RCC 7860 (cell line): ENCODE data around the gene DNAJC3.
"Not testable (repeated sequence)": the region's sequence is repeated elsewhere in the genome, so short reads cannot be mapped to it uniquely, and the experiment has no call there.

Source experiments
- DNase-seq: peaks from one replicate; pipeline ENCODE4 v3.0.0-alpha.2; 2015; ENCODE audit warnings: low spot score
- FAIRE-seq: peaks from 2 replicates; lab custom pipeline; 2012; peaks lifted over from hg19 to GRCh38; lab: Jason Lieb, UNC

Gene DNAJC3

GRCh38 chr13:95676762-95677563 is at the start of gene DNAJC3:
DNAJC3 (plus strand) TSS chr13:95677139; CDS start chr13:95677256, 117 bp downstream.
- peak; percentile 67 for FAIRE-seq
- peak; percentile 90 for DNase-seq

GRCh38 chr13:95627590-95627989 is 49.3 kb upstream of the DNAJC3 start:
- FAIRE-seq, result no peak
- DNase-seq, result no peak

GRCh38 chr13:95628488-95628887 is 48.5 kb upstream of the DNAJC3 start:
- FAIRE-seq, result no peak
- no peak for DNase-seq

- DNase-seq (no peak), FAIRE-seq (no peak)
Measured at GRCh38 chr13:95629071-95629470, 47.9 kb upstream of the DNAJC3 start.

- FAIRE-seq (no peak), DNase-seq (no peak)
Measured at GRCh38 chr13:95630593-95630992, 46.3 kb upstream of the DNAJC3 start.

DNA sequence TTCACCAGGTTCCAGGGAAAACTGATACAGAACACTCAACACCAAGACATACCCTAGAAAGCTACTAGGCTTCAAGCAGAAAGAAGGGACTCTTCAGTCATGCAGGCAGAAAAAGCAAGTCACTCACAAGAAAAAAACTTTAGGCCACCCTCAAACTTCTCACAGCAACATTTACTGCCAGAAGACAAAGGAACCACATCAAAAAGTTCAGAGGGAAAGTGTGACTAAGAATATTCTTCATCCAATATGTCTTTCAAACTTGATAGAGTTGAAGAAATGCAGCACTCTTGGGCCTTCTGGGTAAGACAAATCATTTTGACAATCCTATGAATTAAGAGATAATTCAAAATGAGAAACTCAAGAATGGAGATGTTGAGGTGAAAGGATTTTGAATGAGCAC is 40.1 kb upstream of the DNAJC3 start:
- DNase-seq, result no peak
- no peak for FAIRE-seq

DNA sequence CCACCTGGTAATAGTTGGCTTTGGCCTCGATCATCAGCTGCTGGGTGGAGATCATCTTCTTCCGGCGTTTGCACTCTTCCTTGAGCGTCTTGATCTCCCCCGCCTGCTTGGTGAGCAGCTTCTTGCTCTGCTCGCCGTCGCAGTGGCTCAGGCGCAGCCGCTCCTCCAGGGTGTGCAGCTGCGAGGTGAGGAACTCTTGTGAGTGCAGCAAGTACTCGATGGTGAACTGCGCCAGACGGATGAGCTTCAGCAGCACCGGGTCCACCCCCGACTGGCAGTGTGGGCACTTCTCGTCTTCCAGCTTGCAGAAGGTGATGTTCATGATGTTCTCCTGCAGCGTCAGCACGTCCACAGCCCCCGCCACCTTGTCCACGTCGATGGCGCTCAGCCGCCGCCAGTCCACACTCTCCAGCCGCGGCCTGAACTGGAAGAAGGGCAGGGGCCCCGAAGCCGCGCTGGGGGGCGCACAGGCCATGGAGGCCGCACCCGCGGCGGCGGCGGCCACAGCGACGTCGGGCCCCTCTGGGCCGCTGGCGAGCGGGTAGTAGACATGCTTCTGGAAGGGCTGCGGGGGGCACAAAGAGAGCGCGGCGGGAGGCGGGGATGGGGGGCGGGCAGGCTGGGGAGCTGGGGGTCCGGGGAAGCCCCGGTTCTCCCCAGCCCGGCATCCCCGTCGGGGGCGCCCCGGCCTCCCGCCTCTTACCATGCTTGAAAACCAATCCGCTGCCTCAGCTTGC is 35.5 kb upstream of the DNAJC3 start:
- DNase-seq (no peak), FAIRE-seq (no peak)

DNA sequence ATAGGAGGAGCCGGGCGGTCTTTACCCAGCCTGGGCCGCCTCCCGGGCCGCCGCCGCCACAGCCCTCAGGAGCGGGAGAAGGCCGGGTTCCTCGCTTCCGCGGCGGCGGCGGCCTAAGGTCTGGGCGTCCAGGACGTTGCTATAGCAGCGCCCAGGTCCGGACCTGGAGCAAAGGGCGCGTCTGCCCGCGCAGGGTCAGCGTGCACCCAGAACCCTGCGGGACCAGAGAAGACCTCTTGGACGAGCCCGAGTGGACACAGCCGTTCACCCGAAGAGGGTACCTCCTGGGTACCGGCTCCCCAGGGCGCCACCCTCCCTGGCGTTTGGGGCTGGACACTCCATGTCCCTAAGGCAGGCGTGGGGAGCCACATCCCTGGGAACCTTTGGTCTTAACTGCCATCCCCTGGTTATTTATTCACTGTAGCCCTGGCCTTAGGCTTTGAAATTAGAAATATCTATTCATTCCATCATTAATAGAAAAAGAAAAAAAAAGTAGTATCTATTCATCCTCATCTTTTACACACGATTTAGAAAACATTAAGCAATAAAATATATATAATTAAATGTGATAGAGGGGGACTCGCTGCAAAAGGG is 34.8 kb upstream of the DNAJC3 start:
- DNase-seq, result no peak
- no peak for FAIRE-seq

DNA sequence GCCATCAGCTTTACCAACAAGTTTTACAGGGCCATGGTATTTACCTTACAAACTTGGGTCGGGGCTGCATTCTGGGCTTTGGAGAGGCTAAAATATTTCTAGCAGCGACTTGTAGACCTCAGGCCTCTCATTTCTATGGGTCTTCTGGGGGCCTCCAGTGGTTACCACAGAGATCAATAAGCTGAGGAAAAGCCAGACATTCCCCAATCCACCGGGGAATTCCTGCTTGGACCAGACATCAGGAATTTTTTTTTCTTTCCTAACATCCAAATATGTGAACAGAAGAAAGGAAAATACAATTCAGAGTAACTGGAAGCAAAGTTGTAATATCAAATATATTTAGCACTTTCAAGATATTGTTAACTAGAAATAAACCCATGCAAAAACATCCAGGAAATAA is 33.9 kb upstream of the DNAJC3 start:
- FAIRE-seq (no peak), DNase-seq (no peak)

DNA sequence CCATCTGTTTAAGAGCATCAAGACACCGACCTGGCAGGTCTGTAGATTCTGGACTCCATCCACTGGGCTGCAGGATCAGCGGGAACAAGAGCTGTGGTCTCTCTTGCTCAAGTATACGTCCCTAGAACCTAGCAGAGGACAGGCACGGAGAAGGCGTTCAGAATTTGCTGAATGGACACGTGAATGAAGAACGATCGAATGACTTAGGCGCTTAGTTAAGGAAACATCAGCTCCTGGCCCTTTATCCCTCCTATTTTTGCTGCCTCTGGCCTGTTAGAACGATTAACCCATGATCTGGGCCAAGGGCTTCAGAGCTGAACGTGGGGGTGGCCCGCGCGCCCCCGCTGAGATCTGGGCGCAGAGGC is 33.4 kb upstream of the DNAJC3 start:
- DNase-seq (no peak), FAIRE-seq (no peak)

- DNase-seq, result no peak
- FAIRE-seq, result no peak
Measured at GRCh38 chr13:95643936-95644598, 32.9 kb upstream of the DNAJC3 start.

DNA sequence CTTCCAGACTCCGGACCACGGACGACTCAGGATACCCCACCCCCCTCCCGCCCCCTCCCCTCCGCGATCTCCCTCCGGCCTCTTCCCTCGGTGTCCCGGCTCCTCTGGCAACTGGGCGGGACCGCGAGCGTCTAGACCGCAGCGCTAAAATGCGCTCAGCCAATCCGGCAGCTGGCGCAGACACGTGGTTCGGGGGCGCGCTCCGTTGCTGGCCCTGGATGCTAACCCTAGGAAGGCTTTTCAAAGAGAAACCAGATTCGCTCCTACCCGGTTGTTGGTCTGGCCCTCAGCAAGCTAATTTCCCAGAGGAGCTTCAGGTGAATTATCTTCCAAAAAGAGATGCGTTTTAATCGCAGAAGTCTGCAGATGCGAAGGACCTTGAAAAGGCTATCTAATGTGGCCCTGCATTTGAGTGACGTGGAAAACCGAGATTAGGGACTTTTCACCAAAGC is 32.3 kb upstream of the DNAJC3 start, which contains the start of gene DZIP1:
TSS of gene DZIP1 (minus strand) at position 106 of the 452 bp plus-strand sequence. CDS start 2,677 bp downstream, outside the sequence.
- no peak for FAIRE-seq
- peak; percentile 40 for DNase-seq

- FAIRE-seq, result no peak
- no peak for DNase-seq
Measured at GRCh38 chr13:95647321-95647720, 29.6 kb upstream of the DNAJC3 start.

DNA sequence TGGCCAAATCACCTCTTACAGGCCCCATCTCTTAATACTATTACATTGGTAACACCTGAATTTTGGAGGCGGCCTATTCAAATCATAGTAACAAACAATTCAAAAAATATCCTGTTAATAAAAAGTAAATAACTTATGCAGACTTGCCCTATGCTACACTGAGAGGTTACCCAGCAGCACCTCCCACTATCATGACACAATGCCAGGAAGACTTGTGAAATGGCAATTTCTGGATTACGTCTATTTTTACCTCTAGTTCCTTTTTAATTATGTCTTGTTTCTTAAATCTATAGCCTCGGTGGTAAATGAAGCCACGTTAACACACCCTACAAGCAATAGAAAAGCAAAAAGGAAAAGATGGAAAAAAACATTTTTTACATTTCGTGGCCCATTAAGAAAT is 26.2 kb upstream of the DNAJC3 start:
- DNase-seq (no peak), FAIRE-seq (no peak)

GRCh38 chr13:95652244-95652764 is 24.6 kb upstream of the DNAJC3 start:
- DNase-seq (no peak), FAIRE-seq (no peak)

DNA sequence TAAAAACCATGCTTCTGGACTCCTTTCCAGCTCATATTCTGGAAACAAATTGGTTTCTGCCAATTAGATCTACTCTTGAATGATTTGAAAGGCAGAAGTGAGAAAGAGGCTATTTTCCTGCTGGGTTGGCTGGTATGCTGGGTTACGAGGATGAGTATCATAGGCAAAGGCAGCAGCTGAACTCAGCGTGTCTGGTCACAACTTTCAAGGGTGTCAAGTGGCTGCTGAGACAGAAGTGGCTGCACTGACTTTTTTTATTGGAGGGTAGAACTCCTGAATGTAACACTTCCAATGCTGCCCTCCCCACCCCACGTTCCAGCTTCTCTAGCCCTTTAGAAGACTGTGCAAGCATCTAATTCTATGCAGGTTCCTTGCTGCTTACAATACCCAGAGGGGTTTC is 24.1 kb upstream of the DNAJC3 start:
- FAIRE-seq, result no peak
- no peak for DNase-seq

DNA sequence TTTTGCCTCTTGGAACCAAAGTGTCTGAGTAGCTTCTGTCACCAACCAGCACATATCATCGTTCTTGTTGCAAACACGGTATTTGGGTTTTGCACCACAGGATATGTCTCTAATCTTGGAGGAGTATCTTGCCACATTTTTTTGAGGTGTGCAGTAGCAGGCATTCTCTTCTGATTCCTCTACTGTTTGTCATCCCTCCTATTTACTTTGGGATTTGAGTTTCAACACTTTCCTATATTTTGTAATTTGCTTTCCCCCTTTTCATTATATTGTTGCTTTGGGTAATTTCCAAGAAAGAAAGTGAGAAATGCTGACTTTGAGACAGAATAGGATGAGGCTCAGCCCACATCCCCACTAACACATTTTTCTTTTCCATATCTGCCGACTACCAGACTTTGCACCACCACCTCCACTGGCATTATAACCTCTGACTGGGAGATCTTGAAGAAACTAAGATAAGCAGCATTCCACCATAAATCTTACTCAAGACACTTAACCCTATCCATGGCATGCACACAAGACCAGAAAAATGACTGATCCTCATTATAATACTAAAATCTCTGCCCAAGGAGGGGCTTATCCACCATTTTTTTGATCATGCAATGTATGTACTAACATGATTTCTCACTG is 20.4 kb upstream of the DNAJC3 start:
- FAIRE-seq, result no peak
- no peak for DNase-seq

GRCh38 chr13:95659500-95659899 is 17.4 kb upstream of the DNAJC3 start:
- DNase-seq, result no peak
- FAIRE-seq, result no peak

DNA sequence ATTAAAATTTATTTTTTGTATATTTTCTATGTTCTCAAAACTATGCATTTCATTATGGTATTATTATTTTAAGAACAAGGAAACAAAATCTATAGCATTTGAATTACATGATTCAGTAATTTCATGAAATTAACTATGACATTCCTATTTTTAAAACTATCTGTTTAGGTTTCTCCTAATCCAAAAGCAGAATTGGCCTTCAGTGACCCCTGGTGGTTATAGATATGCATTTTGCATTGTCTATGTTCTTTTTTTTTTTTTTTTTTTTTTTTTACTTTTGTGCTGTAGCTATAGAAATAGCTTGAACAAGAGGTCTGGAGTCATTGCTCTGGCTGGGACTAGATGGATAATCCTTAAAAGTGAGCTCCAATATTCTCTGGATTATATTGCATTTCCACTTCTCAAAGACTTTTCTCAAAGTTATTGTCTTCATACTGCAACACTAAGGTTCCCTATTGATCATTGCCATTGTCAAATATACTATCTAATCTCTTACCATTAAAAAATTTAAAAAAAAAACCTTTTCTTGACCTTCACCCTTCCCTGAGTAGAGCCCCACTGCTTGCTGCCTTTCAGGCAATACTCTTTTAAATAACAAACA is 15.9 kb upstream of the DNAJC3 start:
- DNase-seq (peak; percentile 29), FAIRE-seq (peak; percentile 66)

DNA sequence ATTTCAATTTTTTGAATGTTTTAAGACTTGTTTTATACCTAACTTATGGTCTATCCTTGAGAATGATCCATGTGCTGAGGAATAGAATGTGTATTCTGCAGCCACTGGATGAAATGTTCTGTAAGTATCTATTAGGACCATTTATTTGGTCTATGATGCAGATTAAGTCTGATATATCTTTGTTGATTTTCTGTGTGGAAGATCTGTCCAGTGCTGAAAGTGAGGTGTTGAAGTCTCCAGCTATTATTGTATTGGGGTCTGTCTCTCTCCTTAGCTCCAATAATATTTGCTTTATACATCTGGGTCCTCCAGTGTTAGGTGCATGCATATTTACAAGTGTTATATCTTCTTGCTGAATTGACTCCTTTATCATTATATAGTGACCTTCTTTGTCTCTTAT is 9.7 kb upstream of the DNAJC3 start:
- FAIRE-seq, DNase-seq: not testable (repeated sequence)
